ENCODE data around the gene MEG3.

GRCh38 chr14:100837805-100838350 is 12.0 kb downstream of the MEG3 start:
- TF ChIP-seq, protein P1, sequence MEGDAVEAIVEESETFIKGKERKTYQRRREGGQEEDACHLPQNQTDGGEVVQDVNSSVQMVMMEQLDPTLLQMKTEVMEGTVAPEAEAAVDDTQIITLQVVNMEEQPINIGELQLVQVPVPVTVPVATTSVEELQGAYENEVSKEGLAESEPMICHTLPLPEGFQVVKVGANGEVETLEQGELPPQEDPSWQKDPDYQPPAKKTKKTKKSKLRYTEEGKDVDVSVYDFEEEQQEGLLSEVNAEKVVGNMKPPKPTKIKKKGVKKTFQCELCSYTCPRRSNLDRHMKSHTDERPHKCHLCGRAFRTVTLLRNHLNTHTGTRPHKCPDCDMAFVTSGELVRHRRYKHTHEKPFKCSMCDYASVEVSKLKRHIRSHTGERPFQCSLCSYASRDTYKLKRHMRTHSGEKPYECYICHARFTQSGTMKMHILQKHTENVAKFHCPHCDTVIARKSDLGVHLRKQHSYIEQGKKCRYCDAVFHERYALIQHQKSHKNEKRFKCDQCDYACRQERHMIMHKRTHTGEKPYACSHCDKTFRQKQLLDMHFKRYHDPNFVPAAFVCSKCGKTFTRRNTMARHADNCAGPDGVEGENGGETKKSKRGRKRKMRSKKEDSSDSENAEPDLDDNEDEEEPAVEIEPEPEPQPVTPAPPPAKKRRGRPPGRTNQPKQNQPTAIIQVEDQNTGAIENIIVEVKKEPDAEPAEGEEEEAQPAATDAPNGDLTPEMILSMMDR (IDR thresholded peaks at IDR 0.05), result no peak
- TF ChIP-seq EP300 (IDR thresholded peaks at IDR 0.05) (no peak), POLR2A (IDR thresholded peaks at IDR 0.05) (no peak)
